ENCODE measurements around the gene C20orf144.

C20orf144 gene

GRCh38 chr20:33664762-33665144 is 2.6 kb downstream of the C20orf144 start:
- no peak for ATAC-seq (ENCODE audit: low read depth)
- no peak for DNase-seq (ENCODE audit: low spot score in 2 of 2)
- no peaks in the 10 kb centered on the region for H3K9me3 Mint-ChIP-seq
- H3K4me1 Mint-ChIP-seq = peaks cover 23% of the 10 kb centered on the region
- H3K27me3 Mint-ChIP-seq = no peaks in the 10 kb centered on the region
- H3K27ac Mint-ChIP-seq = peak overlapping the region; percentile 79
- H3K36me3 Mint-ChIP-seq = no peaks in the 10 kb centered on the region
- H3K4me3 Mint-ChIP-seq = peak overlapping the region; percentile 86

- Mint-ChIP-seq H3K27me3 (no peaks in the 10 kb centered on the region), H3K27ac (peak within 1 kb of the TSS; percentile 93), H3K4me1 (peaks cover 27% of the 10 kb centered on the region), H3K9me3 (no peaks in the 10 kb centered on the region), H3K36me3 (no peaks in the 10 kb centered on the region), H3K4me3 (peak within 1 kb of the TSS; percentile 96)
- peak; percentile 80 to 86 for DNase-seq (ENCODE audit: low spot score in 2 of 2)
- ATAC-seq (ENCODE audit: low read depth) = peak; percentile 67
These were observed 4.4 kb downstream of the C20orf144 start, which contains the start of gene ACTL10 for GRCh38 chr20:33666293-33667244. TSS of gene ACTL10 (plus strand) at chr20:33666943. CDS start at chr20:33667498, 555 bp downstream.

- no peaks in the 10 kb centered on the region for H3K27me3 Mint-ChIP-seq
- H3K9me3 Mint-ChIP-seq = no peaks in the 10 kb centered on the region
- peak; percentile 21 for ATAC-seq (ENCODE audit: low read depth)
- H3K27ac Mint-ChIP-seq = peak overlapping the region; percentile 58
- no peaks in the 10 kb centered on the region for H3K36me3 Mint-ChIP-seq
- peak in 1 of 2 donors; percentile 62 for DNase-seq (ENCODE audit: low spot score in 2 of 2)
- peaks cover 27% of the 10 kb centered on the region for H3K4me1 Mint-ChIP-seq
- H3K4me3 Mint-ChIP-seq = peak overlapping the region; percentile 96
These were observed 5.1 kb downstream of the C20orf144 start for GRCh38 chr20:33667245-33667675.

GRCh38 chr20:33667676-33668465 is 5.7 kb downstream of the C20orf144 start:
- Mint-ChIP-seq H3K9me3 (no peaks in the 10 kb centered on the region), H3K27ac (peak overlapping the region; percentile 58), H3K27me3 (no peaks in the 10 kb centered on the region), H3K4me1 (peaks cover 25% of the 10 kb centered on the region), H3K4me3 (peak overlapping the region; percentile 96), H3K36me3 (no peaks in the 10 kb centered on the region)
- peak; percentile 79 to 86 for DNase-seq (ENCODE audit: low spot score in 2 of 2)
- peak; percentile 52 for ATAC-seq (ENCODE audit: low read depth)

- ATAC-seq (ENCODE audit: low read depth) = no peak
- H3K36me3 Mint-ChIP-seq = no peaks in the 10 kb centered on the region
- no peaks in the 10 kb centered on the region for H3K9me3 Mint-ChIP-seq
- no peak for DNase-seq (ENCODE audit: low spot score in 2 of 2)
- H3K27ac Mint-ChIP-seq = no peak overlapping the region
- peak overlapping the region; percentile 96 for H3K4me3 Mint-ChIP-seq
- H3K27me3 Mint-ChIP-seq = no peaks in the 10 kb centered on the region
- peaks cover 28% of the 10 kb centered on the region for H3K4me1 Mint-ChIP-seq
These were observed 6.5 kb downstream of the C20orf144 start for GRCh38 chr20:33668466-33669155.

- no peaks in the 10 kb centered on the region for H3K27me3 Mint-ChIP-seq
- H3K4me3 Mint-ChIP-seq = no peak overlapping the region
- ATAC-seq (ENCODE audit: low read depth) = no peak
- DNase-seq (ENCODE audit: low spot score in 2 of 2) = no peak
- H3K36me3 Mint-ChIP-seq = peaks cover 2% of the 10 kb centered on the region
- H3K9me3 Mint-ChIP-seq = no peaks in the 10 kb centered on the region
- no peak overlapping the region for H3K27ac Mint-ChIP-seq
- H3K4me1 Mint-ChIP-seq = peaks cover 31% of the 10 kb centered on the region
These were observed 7.1 kb downstream of the C20orf144 start for GRCh38 chr20:33669224-33669623.

- Mint-ChIP-seq H3K4me3 (no peak overlapping the region), H3K27ac (no peak overlapping the region), H3K36me3 (peaks cover 2% of the 10 kb centered on the region), H3K27me3 (no peaks in the 10 kb centered on the region), H3K9me3 (no peaks in the 10 kb centered on the region), H3K4me1 (peaks cover 26% of the 10 kb centered on the region)
- ATAC-seq (ENCODE audit: low read depth) = no peak
- DNase-seq (ENCODE audit: low spot score in 2 of 2) = no peak
These were observed 7.9 kb downstream of the C20orf144 start for GRCh38 chr20:33669873-33670640.

- peaks cover 2% of the 10 kb centered on the region for H3K36me3 Mint-ChIP-seq
- no peaks in the 10 kb centered on the region for H3K9me3 Mint-ChIP-seq
- no peak overlapping the region for H3K27ac Mint-ChIP-seq
- no peak overlapping the region for H3K4me3 Mint-ChIP-seq
- H3K4me1 Mint-ChIP-seq = peaks cover 25% of the 10 kb centered on the region
- DNase-seq (ENCODE audit: low spot score in 2 of 2) (no peak), ATAC-seq (ENCODE audit: low read depth) (no peak)
- no peaks in the 10 kb centered on the region for H3K27me3 Mint-ChIP-seq
These were observed 8.8 kb downstream of the C20orf144 start for GRCh38 chr20:33670715-33671499.

- Mint-ChIP-seq H3K4me1 (peaks cover 21% of the 10 kb centered on the region), H3K27ac (no peak overlapping the region), H3K4me3 (no peak overlapping the region), H3K36me3 (peaks cover 2% of the 10 kb centered on the region), H3K9me3 (no peaks in the 10 kb centered on the region), H3K27me3 (no peaks in the 10 kb centered on the region)
- DNase-seq (ENCODE audit: low spot score in 2 of 2) (no peak), ATAC-seq (ENCODE audit: low read depth) (no peak)
These were observed 9.6 kb downstream of the C20orf144 start for GRCh38 chr20:33671573-33672288.

- H3K4me3 Mint-ChIP-seq = peak overlapping the region; percentile 97
- H3K36me3 Mint-ChIP-seq = peaks cover 2% of the 10 kb centered on the region
- H3K9me3 Mint-ChIP-seq = no peaks in the 10 kb centered on the region
- DNase-seq (ENCODE audit: low spot score in 2 of 2) (no peak), ATAC-seq (ENCODE audit: low read depth) (no peak)
- H3K27ac Mint-ChIP-seq = peak overlapping the region; percentile 75
- peaks cover 20% of the 10 kb centered on the region for H3K4me1 Mint-ChIP-seq
- no peaks in the 10 kb centered on the region for H3K27me3 Mint-ChIP-seq
These were observed 10.4 kb downstream of the C20orf144 start for GRCh38 chr20:33672426-33673113.

GRCh38 chr20:33673114-33673409 is 10.9 kb downstream of the C20orf144 start:
- no peaks in the 10 kb centered on the region for H3K9me3 Mint-ChIP-seq
- DNase-seq (ENCODE audit: low spot score in 2 of 2) (no peak), ATAC-seq (ENCODE audit: low read depth) (no peak)
- H3K36me3 Mint-ChIP-seq = peaks cover 2% of the 10 kb centered on the region
- peak overlapping the region; percentile 75 for H3K27ac Mint-ChIP-seq
- H3K4me3 Mint-ChIP-seq = peak overlapping the region; percentile 97
- H3K4me1 Mint-ChIP-seq = peaks cover 20% of the 10 kb centered on the region
- no peaks in the 10 kb centered on the region for H3K27me3 Mint-ChIP-seq
